Putamen (tissue), 1 donor: ENCODE data around the gene GGA2.
"Not testable (repeated sequence)": the region's sequence is repeated elsewhere in the genome, so short reads cannot be mapped to it uniquely, and the experiment has no call there.

Experiments
- DNase-seq: peaks from one replicate; pipeline ENCODE4 v3.0.0-alpha.2; 2016; ENCODE audit warnings: low spot score

Gene GGA2, protein sequence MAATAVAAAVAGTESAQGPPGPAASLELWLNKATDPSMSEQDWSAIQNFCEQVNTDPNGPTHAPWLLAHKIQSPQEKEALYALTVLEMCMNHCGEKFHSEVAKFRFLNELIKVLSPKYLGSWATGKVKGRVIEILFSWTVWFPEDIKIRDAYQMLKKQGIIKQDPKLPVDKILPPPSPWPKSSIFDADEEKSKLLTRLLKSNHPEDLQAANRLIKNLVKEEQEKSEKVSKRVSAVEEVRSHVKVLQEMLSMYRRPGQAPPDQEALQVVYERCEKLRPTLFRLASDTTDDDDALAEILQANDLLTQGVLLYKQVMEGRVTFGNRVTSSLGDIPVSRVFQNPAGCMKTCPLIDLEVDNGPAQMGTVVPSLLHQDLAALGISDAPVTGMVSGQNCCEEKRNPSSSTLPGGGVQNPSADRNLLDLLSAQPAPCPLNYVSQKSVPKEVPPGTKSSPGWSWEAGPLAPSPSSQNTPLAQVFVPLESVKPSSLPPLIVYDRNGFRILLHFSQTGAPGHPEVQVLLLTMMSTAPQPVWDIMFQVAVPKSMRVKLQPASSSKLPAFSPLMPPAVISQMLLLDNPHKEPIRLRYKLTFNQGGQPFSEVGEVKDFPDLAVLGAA

DNA sequence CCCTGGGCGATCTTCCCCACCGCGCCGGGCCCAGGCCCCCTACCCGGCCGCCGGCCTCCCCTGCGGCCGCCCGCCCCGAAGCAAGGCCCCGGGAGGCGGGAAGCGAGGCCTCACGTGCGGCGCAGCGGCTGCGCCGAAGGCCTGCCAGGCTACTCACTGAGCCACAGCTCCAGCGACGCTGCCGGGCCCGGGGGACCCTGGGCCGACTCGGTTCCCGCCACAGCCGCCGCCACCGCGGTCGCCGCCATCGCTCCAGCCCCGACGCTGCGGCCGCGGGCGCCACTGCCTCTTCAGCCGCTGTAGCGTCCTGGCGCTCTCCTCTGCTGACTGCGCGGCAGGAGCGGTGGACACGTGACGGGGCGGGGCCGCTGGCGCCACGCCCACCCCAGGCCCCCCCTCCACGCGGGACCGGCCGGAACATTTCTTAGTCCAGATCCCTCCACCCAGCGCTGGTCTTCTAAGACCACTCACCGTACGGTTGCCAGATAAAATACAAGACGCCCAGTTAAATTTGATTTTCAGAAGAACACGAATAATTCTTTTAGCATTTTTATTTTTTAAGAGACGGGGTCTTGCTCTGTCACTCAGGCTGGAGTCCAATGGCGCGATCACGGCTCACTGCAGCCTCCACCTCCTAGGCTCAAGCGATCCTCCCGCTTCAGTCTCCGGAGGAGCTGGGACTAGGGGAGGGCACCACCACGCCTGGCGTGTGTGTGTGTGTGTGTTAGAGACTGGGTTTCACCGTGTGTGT is at the start of gene GGA2:
Gene GGA2, minus strand, starts transcription at position 331 of the 751 bp plus-strand sequence. Its CDS starts 83 bp downstream, at position 248.
- DNase-seq = peak; percentile 84

DNA sequence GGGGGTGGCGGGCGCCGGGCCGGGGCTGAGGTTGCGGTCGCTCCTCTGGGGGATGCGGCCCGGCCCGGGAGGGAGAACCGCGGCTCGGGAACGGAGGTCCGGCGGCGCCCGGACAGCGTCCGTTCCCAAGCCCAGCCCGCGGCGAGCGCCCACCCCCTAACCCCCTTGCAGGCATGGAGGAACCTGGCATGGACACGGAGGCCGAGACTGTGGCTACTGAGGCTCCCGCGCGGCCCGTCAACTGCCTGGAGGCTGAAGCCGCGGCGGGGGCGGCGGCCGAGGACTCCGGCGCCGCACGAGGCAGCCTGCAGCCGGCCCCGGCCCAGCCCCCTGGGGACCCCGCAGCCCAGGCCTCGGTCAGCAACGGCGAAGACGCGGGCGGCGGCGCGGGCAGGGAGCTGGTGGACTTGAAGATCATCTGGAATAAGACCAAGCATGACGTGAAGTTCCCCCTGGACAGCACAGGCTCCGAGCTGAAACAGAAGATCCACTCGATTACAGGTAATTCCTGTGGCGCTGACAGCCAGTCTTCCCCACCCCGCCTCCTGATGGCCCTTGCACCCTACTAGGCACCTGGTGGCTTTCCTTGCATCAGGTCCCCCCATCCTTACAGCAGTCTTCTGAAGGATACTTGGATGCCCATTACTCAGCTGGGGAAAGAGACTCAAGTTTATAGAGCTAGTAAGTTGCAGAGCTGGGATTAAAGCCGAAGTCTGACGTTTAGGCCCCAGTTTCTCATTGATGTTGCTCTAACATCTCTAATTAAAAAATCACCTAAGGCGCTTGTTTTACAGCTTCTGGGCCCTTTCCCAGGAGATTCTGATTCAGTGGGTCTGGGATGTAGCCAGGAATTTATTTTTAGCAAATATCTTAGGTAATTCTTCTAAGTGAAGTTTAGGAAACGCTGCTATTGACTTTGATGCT is 47.7 kb upstream of the GGA2 start:
- no peak for DNase-seq

DNA sequence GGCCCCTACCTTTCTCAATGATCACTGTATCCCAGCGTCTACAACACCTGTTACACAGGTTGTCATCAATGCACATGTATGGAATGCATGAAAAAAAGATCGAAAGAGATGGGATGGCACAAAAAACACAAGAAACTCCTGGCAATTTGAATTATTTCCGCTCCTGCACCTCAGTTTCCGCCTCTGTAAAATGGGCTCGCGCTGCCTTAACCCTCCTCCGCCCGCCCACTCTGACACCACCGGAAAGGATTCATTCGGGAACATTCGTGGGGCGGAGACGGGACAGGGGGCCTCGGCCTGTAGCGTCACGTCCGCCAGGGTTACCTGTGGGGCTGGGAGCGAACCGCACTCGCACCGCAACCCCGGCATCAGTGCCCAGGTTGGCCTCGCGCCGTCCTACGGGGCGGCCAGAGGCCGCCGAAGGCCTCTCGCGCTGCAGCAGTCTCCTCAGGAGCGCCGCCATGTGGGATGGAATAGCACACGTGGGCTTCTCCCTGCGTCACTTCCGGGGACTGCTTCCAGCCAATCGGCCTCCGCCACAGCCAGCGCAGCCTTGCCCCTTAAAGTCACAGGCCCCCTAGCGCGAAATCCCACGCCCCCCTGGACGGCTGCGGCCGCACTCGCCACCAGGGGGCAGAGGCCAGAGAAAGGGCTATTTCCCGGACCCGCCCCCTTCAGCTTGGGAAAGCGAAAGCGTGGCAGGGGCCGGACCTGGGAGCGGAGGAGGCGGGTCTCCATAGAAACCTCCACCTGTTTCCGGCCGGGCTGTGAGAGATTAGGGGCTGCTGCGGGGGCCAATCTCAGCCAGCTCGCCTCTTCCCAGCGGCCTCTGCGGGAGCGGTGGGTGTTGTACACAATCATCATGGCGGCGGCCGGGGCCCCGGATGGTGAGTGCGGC is 46.8 kb upstream of the GGA2 start, which contains the start of the genes EARS2 and UBFD1:
Gene EARS2, minus strand, starts transcription at position 470 of the 898 bp plus-strand sequence. Its CDS starts 7 bp downstream, at position 463.
Gene UBFD1, plus strand, starts transcription at position 847 of the 898 bp plus-strand sequence. Its CDS starts 16 bp downstream, at position 863.
- peak; percentile 97 for DNase-seq

DNA sequence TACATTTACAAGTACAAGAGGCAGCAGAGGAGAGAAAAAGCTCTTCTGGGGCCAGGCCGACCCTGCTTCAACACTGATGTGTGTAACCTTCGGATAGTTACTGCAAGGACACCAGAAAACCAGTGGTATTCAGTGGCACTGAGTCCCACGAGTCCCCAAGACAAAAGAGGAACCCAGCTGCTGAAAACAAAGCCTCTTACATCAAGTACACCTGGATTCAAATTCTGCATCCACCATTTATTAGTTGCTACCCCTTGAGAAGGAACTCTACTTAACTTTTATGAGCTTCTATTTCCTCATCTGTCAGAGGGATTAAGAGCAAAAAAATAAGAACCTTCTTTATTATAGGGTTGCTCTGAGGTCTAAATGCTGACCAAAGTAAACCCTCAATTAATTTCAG is 44.2 kb upstream of the GGA2 start:
- no peak for DNase-seq

DNA sequence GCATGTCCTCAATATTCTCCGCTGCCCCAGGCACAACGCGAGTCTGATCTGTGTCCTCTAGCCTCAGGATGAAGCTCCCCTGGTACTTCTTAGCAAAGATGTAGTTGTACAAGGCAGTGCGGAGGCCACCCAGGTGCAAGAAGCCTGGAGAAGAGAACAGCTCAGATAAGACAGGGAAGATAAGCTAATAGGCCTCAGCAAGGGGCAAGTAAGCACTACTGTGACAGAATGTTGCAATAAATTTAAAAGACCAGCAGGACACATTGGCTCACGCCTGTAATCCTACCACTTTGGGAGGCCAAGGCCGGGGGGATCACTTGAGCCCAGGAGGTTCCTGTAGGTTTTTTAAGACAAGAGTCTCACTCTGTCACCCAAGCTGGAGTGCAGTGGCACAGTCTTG is 41.9 kb upstream of the GGA2 start:
- DNase-seq = no peak

DNA sequence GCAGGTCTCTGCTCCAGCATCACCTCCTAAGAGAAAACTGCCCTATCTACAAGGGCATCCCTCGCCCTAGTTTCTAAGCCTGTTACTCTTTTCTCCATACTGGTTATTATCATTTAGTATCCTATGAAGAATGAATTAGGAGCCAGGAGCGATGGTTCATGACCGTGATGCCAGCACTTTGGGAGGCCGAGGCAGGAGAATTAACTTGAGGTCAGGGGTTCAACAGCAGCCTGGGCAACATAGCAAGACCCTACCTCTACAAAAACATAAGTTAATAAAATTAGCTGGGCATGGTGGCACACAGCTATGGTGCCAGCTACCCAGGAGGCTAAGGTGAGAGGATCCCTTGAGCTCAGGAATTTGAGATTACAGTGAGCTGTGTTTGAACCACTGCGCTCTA is 39.6 kb upstream of the GGA2 start:
- no peak for DNase-seq

DNA sequence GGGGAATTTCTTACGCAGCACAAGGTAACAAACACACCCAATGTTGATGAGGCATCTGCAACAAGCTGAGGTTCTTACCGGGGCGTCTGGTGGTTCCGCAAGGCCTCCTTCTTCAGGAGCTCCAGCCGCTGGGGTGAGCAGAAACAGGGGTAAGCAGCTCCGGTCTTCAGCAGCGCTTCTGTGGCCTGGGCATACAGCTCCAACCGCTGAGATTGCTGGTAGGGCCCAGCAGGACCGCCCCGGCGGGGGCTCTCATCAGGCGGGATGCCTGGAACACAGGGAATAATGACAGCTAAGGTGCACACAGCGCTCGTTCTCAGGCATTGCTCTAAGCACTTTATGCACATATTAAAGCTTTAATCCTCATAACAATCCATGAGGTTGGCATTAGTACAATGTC is 34.1 kb upstream of the GGA2 start:
- no peak for DNase-seq

DNA sequence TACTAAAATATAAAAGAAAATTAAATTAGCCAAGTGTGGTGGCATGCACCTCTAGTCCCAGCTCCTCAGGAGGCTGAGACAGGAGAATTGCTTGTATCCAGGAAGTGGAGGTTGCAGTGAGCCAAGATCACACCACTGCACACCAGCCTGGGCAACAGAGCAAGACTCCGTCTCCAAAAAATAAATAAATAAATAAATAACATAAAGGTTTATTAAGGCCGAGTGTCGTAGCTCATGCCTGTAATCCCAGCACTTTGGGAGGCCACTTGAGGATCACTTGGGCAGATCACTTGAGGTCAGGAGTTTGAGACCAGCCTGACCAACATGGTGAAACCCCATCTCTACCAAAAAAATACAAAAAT is 30.5 kb upstream of the GGA2 start:
- not testable (repeated sequence) for DNase-seq

DNA sequence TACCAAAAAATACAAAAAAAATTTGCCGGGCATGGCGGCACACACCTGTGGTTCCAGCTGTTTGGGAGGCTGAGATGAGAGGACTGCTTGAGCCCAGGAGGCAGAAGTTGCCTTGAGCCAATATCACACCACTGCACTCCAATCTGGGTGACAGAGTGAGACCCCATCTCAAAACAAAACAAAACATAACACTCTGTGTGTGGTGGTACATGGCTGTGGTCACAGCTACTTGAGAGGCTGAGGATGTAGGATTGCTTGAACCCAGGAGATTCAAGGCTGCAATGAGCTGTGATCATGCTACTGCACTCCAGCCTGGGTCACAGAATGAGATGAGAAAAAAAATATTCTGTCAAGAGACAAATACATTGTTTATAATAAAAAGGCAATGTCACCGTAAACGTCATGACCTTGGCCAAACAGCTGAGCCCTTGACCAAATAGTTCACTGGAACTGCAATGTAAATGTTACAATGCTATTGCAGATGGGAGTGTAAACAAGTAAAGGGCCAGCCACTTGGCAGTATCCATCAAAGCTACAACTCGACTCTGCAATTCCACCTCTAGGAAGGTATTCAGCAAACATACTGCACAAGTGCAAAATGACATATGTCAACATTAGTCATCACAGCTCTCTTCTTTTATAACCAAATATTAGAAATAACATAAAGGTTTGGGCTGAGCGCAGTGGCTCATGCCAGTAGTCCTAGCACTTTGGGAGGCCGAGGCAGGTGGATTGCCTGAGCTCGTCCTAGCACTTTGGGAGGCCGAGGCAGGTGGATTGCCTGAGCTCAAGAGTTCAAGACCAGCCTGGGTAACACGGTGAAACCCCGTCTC is 29.9 kb upstream of the GGA2 start:
- no peak for DNase-seq

DNA sequence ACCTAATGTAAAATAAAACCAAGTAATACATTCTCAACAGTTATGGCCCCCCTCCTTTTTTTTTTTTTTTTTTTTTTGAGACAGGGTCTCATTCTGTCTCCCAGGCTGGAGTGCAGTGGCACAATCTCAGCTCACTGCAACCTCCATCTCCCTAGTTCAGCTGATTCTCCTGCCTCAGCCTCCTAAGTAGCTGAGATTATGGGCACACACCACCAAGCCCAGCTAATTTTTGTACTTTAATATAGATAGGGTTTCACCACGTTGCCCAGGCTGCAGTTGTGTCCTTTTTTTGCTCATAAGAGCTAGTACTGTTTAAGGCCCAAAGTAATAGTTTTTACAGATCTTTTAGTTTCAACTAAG is 28.6 kb upstream of the GGA2 start:
- DNase-seq = no peak

DNA sequence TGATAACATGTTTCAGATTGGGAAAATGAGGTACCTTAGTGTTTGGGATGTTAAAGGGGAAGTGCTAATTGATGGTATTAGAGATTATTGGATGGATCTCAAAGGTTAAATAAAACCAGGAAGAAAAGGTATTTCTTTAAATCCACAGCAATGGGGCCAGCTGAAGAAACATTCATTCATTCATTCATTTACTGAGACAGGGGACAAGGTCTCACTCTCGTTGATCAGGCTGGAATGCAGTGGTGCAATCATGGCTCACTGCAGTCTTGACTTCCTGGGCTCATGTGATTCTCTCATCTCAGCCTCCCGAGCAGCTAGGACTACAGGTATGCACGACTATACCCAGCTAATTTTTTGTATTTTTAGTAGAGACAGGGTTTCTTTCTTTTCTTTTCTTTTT is 27.1 kb upstream of the GGA2 start:
- no peak for DNase-seq

DNA sequence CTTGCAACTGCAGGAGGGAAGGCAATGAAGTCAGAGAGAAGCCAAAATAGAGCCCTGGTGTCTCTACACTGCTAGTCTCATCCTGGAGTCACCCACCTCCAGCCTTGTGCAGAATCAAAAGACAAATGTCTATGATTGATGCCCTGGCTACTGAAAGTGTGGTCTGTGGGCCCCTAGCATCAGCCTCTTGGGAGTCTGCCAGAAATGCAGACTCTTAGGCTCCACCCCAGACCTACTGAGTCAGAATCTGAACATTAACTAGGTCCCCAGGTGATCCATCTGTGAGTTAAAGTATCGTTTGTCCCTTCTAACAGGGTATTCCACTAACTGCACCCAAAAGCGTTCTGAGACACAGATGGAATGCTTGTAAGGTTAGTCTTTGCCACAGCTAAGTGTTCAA is 25.6 kb upstream of the GGA2 start:
- no peak for DNase-seq

DNA sequence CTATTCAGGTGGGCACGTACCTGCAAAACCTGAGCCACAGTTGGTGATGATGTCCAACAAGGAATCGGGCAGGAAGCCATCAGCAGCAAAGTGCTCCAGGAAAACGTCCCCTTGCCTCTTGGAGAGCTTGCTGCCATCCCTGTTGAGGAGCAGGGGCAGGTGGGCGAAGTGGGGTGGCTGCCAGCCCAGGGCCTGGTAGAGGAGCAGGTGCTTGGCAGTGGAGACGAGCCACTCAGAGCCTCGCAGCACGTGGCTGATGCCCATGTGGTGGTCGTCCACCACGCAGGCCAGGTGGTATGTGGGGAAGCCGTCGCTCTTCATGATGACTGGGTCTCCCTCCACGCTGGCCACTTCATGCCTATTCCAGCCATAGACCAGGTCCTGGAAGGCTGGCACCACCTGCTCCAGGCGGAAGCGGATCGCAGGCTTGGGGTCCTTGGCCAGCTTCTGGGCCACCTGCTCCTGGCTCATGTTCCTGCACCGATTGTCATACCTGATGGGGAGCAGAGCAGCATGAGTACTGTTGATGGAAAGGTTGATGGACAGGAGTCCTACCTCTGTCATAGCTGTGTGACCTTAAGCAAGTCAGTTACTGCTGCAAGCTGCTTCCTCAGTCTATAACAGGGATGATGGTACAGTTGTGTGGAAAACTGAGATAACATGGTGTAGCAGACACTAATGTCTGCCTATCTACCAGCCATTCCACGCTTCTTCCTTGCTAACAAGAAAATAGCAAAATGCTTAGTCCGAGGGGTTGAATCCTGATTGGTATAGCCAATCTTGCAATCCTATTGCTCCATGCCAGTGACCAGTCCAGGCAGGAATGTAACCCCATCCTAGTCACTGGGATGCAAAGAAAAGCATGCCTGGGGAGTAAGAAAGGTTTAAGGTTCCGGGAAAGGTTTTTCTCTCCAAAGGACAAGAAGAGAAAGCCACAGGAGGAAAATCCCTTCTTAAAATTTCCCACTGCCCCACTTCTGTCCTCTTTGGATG is 24.9 kb upstream of the GGA2 start:
- DNase-seq = no peak

DNA sequence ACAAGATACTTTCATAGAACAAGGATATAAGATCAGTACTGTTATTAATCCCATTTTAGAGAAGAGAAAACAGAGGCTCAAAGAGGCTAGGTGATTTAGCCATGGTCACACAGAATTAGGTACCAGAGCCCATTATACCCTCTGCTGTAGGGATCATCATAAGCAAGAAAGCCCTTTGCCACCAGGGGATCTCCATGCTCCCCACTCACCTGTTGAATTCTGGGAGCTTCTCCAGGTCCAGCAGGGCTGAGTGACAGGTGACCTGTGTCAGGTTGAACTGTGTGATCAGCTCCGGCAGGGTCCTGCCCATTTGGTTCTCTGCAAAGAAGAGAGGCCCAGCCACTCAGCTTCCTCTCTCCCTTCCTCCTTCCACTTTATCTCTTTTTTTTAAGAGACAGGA is 22.2 kb upstream of the GGA2 start:
- no peak for DNase-seq

DNA sequence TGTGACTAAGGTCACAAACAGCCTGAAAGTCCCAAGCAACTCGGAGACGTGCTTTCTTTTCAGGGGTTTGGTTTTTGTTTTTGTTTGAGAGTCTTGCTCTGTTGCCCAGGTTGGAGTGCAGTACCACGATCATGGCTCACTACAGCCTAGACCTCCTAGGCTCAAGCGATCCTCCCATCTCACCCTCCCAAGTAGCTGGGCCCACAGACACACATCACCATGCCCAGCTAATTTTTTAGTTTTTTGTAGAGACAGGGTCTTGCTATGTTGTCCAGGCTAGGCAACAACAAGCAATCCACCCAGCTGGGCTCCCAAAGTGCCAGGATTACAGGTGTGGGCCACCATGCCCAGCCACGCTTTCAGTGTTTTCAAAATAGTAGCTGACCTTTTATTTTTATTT is 19.8 kb upstream of the GGA2 start:
- DNase-seq = no peak

DNA sequence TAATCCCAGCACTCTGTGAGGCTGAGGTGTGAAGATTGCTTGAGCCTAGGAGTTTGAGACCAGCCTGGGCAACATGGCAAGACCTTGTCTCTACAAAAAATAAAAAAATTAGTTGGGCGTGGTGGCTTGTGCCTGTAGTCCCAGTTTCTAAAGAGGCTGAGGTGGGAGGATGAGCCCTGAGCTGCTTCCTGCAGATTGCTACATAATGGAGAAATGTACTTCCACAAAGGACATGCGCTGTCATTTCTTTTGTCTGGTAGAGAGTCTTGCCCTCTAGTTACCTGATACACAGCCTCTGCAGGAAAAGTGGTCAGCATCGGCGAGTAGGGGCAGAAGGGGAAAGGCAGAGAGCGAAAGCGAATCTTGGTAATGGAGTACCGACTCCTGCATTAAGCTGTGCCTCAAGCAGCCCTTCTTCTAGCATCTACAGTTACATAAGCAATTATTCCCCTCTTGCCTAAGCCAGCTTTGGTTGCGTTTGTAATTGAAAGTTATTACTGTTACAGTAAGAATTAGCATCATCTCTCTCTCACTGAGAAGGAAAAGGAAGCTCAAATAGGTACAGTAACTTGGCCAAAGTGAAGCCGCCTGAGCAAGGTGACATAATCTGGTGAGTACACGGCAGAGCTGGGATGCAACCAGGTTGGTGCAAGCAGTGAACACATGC is 18.5 kb upstream of the GGA2 start:
- DNase-seq = no peak

DNA sequence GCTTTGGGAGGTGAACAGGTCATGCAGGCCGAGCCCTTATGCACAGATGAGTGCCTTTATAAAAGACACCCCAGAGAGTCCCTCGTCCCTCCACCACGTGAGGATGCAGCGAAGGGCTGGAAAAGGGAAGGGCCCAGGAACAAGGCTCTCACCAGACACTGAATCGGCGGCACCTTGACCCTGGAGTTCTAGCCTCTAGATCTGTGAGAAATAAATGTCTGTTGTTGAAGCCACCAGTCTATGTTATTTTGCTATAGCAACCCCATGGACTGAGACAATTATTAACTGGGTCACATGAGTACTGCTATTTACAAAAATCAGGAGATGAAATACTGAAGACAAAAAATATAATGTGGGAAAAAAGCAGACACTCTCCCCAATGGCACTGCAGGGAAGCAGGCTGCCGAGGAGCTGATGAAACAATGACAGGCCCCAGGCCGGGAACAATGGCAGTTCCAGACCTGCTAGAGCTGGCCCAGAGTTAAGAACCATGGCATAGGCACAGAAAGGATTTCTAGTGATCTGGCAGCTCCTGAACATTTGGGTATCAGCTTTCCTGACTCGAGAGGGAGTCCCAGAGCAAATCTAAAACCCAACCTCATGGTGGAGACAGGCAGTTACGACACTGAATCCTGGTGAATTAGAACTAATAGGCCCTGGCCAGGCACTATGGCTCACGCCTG is 17.8 kb upstream of the GGA2 start:
- DNase-seq = no peak
